ENCODE results near the gene PPARG. TPM values are rescaled to one million over a fixed set of nuclear protein-coding genes. Genes with fewer than 3 reads are reported as not detected.

The PPARG gene
- polyA plus RNA-seq, 4 donors, result 24.6 to 37.3 (median 27.9) TPM

- DNase-seq (ENCODE audit: low read depth in 4 of 4, low spot score in 3 of 4), result no peak
Observed at GRCh38 chr3:12339701-12340480, 51.0 kb downstream of the PPARG start.

DNA sequence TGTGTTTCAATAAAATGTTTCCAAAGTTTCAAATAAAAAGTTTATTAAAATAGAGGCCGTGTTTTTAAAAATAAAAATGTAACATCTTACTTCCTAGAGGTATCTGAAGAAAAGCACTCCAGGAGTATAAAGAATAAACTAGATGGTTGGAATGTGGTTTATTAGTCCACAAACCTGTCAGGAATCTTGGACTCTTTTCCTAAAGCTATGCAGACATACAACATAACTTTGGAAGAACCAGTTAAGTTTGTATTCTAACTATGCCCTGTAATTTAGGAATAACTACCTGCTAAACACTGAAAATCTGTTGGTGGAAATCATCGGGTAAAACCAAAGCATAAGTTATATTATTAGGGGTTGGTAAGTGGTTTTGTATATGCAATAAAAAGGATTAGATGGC is 51.6 kb downstream of the PPARG start:
- DNase-seq (ENCODE audit: low read depth in 4 of 4, low spot score in 3 of 4), result no peak

DNA sequence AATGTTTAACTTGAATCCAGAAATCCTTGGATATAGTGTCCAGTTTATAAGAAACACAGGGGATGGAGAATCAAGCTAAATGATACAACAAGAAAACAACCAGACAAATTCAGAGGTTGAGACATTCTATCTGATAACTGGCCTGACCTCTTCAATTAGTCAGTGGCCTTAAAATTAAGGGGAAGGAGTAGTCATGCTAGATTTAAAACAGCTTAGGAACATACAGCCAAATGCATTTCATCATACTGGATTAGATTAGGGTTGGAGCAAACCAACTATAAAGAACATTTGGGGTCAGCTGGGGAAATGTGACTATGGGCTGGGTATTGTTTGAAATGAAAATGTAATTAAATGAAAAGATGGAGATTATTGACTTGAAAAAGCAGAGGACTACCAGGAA is 53.3 kb downstream of the PPARG start:
- DNase-seq (ENCODE audit: low read depth in 4 of 4, low spot score in 3 of 4), result no peak

- no peak for DNase-seq (ENCODE audit: low read depth in 4 of 4, low spot score in 3 of 4)
Observed at GRCh38 chr3:12343047-12343501, 54.2 kb downstream of the PPARG start.

GRCh38 chr3:12345141-12345561 is 56.3 kb downstream of the PPARG start:
- no peak for DNase-seq (ENCODE audit: low read depth in 4 of 4, low spot score in 3 of 4)

- DNase-seq (ENCODE audit: low read depth in 4 of 4, low spot score in 3 of 4), result no peak
Observed at GRCh38 chr3:12345584-12346494, 57.0 kb downstream of the PPARG start.

DNA sequence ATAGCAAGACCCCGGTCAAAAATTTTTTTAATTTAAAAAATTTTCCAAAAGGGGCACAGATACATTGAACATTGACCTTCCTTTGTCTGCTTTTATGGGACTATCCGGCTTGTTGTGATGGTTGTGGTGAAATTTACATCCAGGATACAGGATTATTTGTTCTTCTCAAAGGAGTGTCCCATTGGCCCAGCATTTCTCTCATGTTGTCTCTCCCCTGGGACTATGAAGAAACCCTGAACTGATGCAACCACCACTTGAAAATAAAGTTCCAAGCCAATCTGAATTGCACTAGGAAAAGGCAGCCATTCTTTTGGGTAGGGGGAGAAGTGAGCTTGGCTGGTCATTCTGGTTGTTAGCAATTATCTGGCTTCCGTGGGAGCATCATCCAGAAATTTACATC is 58.4 kb downstream of the PPARG start:
- DNase-seq (ENCODE audit: low read depth in 4 of 4, low spot score in 3 of 4), result no peak

DNA sequence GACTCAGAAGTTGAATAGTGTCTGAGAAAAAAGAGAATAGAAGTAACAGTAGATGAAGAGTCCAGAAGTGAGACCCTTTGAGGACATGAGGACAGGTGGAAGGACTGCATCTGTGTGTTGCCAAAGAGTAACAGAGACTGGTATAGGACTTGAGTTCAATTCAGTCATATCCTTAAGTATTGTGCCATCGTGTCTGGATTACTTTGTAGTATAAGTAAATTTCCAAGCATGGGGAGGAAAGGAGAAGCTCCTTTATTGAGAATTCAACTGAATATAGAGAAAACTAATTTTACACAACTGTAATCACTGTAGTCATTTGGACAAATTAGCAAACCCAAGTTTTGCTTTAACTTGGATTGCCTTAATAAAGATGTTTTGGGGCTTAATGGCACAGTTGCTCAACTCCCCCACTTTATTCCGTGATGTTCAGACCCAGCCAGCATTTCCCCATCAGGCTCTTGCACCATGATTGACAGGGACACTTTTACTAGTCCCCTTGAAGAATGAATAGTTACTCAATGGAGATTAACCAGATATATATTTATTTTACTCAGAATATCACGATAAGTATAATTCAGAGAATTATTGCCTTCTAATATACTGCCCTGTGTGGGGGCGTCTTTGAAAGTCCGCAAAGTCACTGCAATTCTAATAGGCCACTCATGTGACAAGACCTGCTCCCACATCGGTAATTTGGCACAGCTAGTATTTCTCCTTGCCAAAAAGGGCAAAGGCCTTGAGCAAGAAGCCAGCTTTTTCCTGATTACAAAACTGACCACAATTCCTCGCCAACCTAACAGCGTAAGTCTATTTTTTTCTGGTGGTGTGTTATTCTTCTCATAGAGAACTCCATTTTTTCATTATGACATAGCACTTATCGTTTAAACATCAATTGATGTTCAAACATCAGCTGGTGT is 61.3 kb downstream of the PPARG start:
- no peak for DNase-seq (ENCODE audit: low read depth in 4 of 4, low spot score in 3 of 4)

- DNase-seq (ENCODE audit: low read depth in 4 of 4, low spot score in 3 of 4), result no peak
Observed at GRCh38 chr3:12351145-12351544, 62.3 kb downstream of the PPARG start.

GRCh38 chr3:12352253-12352652 is 63.4 kb downstream of the PPARG start:
- no peak for DNase-seq (ENCODE audit: low read depth in 4 of 4, low spot score in 3 of 4)

GRCh38 chr3:12352755-12353154 is 63.9 kb downstream of the PPARG start:
- no peak for DNase-seq (ENCODE audit: low read depth in 4 of 4, low spot score in 3 of 4)

DNA sequence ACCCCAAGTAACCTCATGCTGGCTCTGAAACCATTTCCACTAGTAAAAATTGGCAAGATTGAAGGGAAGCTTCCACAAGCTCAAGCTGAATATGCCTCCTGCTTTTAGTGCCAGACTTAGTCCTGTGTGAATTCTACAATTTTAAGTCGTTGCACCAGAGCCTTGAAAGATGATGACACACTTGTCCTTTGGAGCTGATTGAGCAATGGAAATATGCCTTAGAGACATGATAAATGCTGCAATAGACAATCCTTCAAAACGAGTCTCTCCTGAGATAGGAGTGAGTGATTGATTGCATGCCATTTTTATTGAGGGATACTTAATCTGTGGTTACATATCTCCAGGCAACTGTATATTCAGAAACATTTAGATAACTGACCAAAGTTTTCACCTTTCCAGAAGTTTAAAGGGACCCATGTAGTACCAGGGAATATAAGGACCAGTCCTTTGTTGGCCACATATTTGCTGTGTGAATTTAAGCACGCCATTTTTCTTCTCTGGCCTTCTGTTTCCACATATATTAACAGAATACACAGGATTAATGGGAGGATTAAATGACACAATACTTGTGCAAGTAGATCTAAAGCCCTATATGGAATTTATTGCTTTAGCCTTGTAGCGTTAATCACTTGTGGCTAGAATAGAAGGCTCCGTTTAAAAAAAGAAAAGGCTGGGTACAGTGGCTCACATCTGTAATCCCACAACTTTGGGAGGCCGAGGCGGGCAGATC is 65.1 kb downstream of the PPARG start:
- DNase-seq (ENCODE audit: low read depth in 4 of 4, low spot score in 3 of 4), result no peak

- no peak for DNase-seq (ENCODE audit: low read depth in 4 of 4, low spot score in 3 of 4)
Observed at GRCh38 chr3:12356175-12356574, 67.3 kb downstream of the PPARG start.

GRCh38 chr3:12356996-12357395 is 68.1 kb downstream of the PPARG start:
- DNase-seq (ENCODE audit: low read depth in 4 of 4, low spot score in 3 of 4), result no peak

DNA sequence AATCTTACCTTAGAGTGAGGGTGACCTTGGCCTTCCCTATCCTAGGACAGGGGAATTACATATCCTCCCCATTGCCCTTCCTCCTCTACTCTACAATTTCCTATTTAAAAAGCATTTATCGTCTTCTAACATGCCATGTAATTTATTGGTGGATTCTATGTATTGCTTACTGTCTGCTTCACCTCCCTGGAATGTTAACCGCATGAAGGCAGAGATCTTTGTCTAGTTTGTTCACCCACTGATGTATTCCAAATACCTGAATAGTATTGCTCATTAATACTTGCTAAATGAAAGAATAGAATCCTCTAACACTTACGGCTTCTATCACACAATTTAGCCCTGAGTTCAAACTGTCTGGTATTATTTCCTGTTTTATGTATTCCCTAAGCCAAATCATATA is 68.6 kb downstream of the PPARG start:
- no peak for DNase-seq (ENCODE audit: low read depth in 4 of 4, low spot score in 3 of 4)

DNA sequence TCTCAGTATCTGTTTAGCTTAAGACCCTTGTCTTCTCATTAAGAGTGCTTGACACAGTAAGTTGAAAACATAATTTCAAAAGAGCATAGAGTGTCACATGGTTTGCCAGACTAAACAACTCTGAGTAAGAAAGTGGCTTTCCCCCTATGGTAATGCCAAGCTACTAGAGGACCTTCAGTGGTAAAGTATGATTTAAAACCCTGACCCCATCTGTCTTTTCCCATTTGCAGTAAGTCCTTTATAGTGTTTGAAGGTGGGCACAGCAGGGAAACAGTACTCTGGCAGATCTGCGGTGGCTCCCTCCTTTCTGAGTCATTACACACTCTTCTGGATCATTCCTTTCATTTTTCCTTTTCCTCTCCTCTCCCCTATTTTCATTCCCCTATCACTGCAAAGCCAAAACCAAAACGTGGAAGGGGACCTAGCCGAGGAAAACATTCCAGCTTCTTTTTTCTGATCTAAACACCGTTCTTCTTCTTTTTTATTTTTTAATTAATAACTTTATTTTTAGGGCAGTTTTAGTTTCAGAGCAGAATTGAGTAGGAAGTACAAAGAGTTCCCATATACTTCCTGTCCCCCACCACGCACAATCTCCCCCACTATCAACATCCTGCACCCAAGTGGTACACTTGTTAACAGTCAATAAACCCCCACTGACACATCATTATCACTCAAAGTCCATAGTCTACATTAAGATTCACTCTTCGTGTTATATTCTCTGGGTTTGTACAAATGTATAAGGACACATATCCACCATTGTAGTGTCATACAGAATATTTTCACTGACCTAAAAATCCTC is 74.7 kb downstream of the PPARG start:
- no peak for DNase-seq (ENCODE audit: low read depth in 4 of 4, low spot score in 3 of 4)

DNA sequence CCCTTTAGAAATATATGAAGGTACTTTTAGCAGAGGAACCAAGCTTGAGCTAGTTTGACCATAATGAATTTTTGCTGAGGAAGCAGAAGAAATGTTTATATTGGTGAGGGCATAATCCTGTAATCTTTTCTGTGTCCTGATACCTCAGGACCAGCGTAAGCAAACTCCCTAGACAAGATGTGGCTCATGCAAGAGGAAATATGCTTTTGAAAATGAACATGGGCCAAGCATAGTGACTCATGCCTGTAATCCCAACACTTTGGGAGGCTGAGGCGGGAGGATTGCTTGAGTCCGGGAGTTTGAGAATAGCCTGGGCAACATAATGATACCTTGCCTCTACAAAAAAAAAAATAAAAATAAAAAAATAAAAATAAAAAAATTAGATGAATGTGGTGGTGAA is 78.5 kb downstream of the PPARG start:
- DNase-seq (ENCODE audit: low read depth in 4 of 4, low spot score in 3 of 4), result no peak

DNA sequence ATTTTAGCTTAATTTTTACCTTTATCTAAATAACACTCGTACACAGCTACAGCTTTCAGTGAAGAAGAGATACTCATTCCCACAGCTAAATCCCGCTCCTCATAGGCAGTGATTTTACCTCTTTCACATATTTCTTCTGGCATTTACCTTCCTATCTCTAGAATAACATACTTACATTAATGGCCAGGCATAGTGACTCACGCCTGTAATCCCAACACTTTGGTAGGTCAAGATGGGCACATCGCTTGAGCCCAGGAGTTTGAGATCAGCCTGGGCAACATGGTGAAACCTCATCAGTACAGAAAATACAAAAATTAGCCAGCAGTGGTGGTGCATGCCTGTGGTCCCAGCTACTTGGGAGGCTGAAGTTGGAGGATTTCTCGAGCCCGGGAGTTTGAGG is 80.2 kb downstream of the PPARG start:
- no peak for DNase-seq (ENCODE audit: low read depth in 4 of 4, low spot score in 3 of 4)

- DNase-seq (ENCODE audit: low read depth in 4 of 4, low spot score in 3 of 4), result no peak
Observed at GRCh38 chr3:12369598-12369997, 80.7 kb downstream of the PPARG start.

Measured in right renal pelvis (tissue), 4 donors.